Thymus (tissue), 14 donors: Measurements from ENCODE around the gene RAD21L1. TPM values are rescaled to one million over a fixed set of nuclear protein-coding genes. Genes with fewer than 3 reads are reported as not detected.
A peak's percentile ranks its signal among the peaks of the same experiment; 100 is the strongest.

Experiments
- DNase-seq, 9 donors: peaks; one replicate each; pipeline ENCODE4 v3.0.0-alpha.2; 2013; ENCODE audit warnings: low spot score in 9 of 9, low read depth in 6 of 9, missing footprints in 1 of 9
- H3K27ac ChIP-seq, 2 donors: one replicate each; pipeline ENCODE4 v1.5.1; 2013; ENCODE audit warnings: control low read depth in 1 of 2, low read depth in 1 of 2, low read length in 1 of 2, mild to moderate bottlenecking in 1 of 2, moderate library complexity in 1 of 2
- H3K27me3 ChIP-seq, 2 donors: one replicate each; pipeline ENCODE4 v1.5.1; 2013; ENCODE audit warnings: low read length in 1 of 2; ENCODE audit not compliant: control insufficient read depth in 2 of 2, insufficient read depth in 1 of 2
- H3K36me3 ChIP-seq, 2 donors: one replicate each; pipeline ENCODE4 v1.5.1; 2013; ENCODE audit warnings: low read length in 1 of 2, mild to moderate bottlenecking in 1 of 2, moderate library complexity in 1 of 2; ENCODE audit not compliant: control insufficient read depth in 2 of 2, insufficient read depth in 2 of 2
- H3K4me1 ChIP-seq, 2 donors: one replicate each; pipeline ENCODE4 v1.5.1; 2013; ENCODE audit warnings: low read length in 2 of 2; ENCODE audit not compliant: control insufficient read depth in 2 of 2, insufficient read depth in 2 of 2
- H3K4me3 ChIP-seq, 2 donors: one replicate each; pipeline ENCODE4 v1.5.1; 2013; ENCODE audit warnings: low read length in 2 of 2, control low read depth in 1 of 2, mild to moderate bottlenecking in 1 of 2
- H3K9me3 ChIP-seq, 2 donors: one replicate each; pipeline ENCODE4 v1.5.1; 2013; ENCODE audit warnings: low read length in 1 of 2, mild to moderate bottlenecking in 1 of 2; ENCODE audit not compliant: control insufficient read depth in 2 of 2, insufficient read depth in 1 of 2
- WGBS: extraction: QIAGEN DNeasy Blood & Tissue Kit; methylation state at CpG from one replicate; pipeline ENCODE4 v1.1.7; 2013; 5-methylcytosine and 5-hydroxymethylcytosine counted together
- long read RNA-seq, 10 donors: transcript quantifications; one replicate each; lab custom pipeline, GENCODE V29; 2026
- polyA plus RNA-seq: library from polyadenylated mRNA; stranded (reverse); fragments of 200-250 nt; gene quantifications from one replicate; pipeline ENCODE4 v1.2.3, GENCODE V29; 2013
- total RNA-seq: library from RNA; stranded (reverse); fragments of 120-200 nt; gene quantifications from one replicate; pipeline ENCODE4 v1.2.4, GENCODE V29; 2013
- donor health status: healthy.

The RAD21L1 gene
- total RNA-seq (not detected), polyA plus RNA-seq (not detected)
- long read RNA-seq, donor 1, result 0 reads
- long read RNA-seq, donor 2, result 0 reads
- long read RNA-seq, donor 3, result 0 reads
- long read RNA-seq, donor 4, result 0 reads
- long read RNA-seq, donor 5, result 0 reads
- long read RNA-seq, donor 6, result 0 reads
- long read RNA-seq, donor 7, result 0 reads
- long read RNA-seq, donor 8, result 0 reads
- long read RNA-seq, donor 9, result 0 reads
- long read RNA-seq, donor 10, result 0 reads

GRCh38 chr20:1225783-1226654 lies at the start of gene RAD21L1:
Gene RAD21L1, plus strand, starts transcription at chr20:1226044. Its CDS starts 2,410 bp downstream, at chr20:1228454.
- DNase-seq, result peak in 3 of 9 donors; percentile 26 to 44 (median 33)
- Histone ChIP-seq H3K4me1 (peaks cover 7 to 9% of the 10 kb centered on the region in 2 donors), H3K4me3 (peak within 1 kb of the TSS; percentile 41 to 59), H3K27me3 (peaks cover 13 to 49% of the 10 kb centered on the region in 2 donors), H3K27ac (no peak within 1 kb of the TSS), H3K36me3 (no peaks in the 10 kb centered on the region), H3K9me3 (peaks cover 0 to 1% of the 10 kb centered on the region in 2 donors)
- 2% methylated on average over 88 of the region's 88 CpGs for WGBS

- H3K9me3 ChIP-seq, result no peaks in the 10 kb centered on the region
- WGBS, result 96% methylated on average over 5 of the region's 5 CpGs
- H3K27me3 ChIP-seq, result peaks cover under 1 to 6% of the 10 kb centered on the region in 2 donors
- no peak for DNase-seq
- H3K4me1 ChIP-seq, result no peaks in the 10 kb centered on the region
- H3K27ac ChIP-seq, result no peak overlapping the region
- no peak overlapping the region for H3K4me3 ChIP-seq
- peaks cover 3 to 7% of the 10 kb centered on the region in 2 donors for H3K36me3 ChIP-seq
These were observed 48.2 kb upstream of the RAD21L1 start for GRCh38 chr20:1177680-1178079.

GRCh38 chr20:1178103-1178502 lies 47.7 kb upstream of the RAD21L1 start:
- no peak overlapping the region for H3K4me3 ChIP-seq
- H3K9me3 ChIP-seq, result no peaks in the 10 kb centered on the region
- DNase-seq, result no peak
- peaks cover 0 to 7% of the 10 kb centered on the region in 2 donors for H3K36me3 ChIP-seq
- no peaks in the 10 kb centered on the region for H3K4me1 ChIP-seq
- WGBS, result 96% methylated on average over 3 of the region's 3 CpGs
- no peak overlapping the region for H3K27ac ChIP-seq
- peaks cover 5 to 10% of the 10 kb centered on the region in 2 donors for H3K27me3 ChIP-seq

- H3K27ac ChIP-seq, result no peak overlapping the region
- peaks cover 8 to 14% of the 10 kb centered on the region in 2 donors for H3K27me3 ChIP-seq
- DNase-seq, result no peak
- H3K4me1 ChIP-seq, result no peaks in the 10 kb centered on the region
- WGBS, result 98% methylated on average over 3 of the region's 3 CpGs
- H3K4me3 ChIP-seq, result no peak overlapping the region
- H3K9me3 ChIP-seq, result no peaks in the 10 kb centered on the region
- H3K36me3 ChIP-seq, result peaks cover 0 to 7% of the 10 kb centered on the region in 2 donors
These were observed 47.2 kb upstream of the RAD21L1 start for GRCh38 chr20:1178623-1179022.

- DNase-seq, result no peak
- Histone ChIP-seq H3K36me3 (peaks cover 0 to 2% of the 10 kb centered on the region in 2 donors), H3K27me3 (peaks cover 30 to 37% of the 10 kb centered on the region in 2 donors), H3K9me3 (no peaks in the 10 kb centered on the region), H3K4me3 (no peak overlapping the region), H3K4me1 (no peaks in the 10 kb centered on the region), H3K27ac (no peak overlapping the region)
- WGBS, result 98% methylated on average over 27 of the region's 27 CpGs
These were observed 44.9 kb upstream of the RAD21L1 start for GRCh38 chr20:1180949-1181348.

GRCh38 chr20:1182106-1182505 lies 43.7 kb upstream of the RAD21L1 start:
- Histone ChIP-seq H3K27ac (no peak overlapping the region), H3K36me3 (no peaks in the 10 kb centered on the region), H3K4me3 (no peak overlapping the region), H3K27me3 (peaks cover 34 to 48% of the 10 kb centered on the region in 2 donors), H3K9me3 (no peaks in the 10 kb centered on the region), H3K4me1 (no peaks in the 10 kb centered on the region)
- 62% methylated on average over 4 of the region's 4 CpGs for WGBS
- no peak for DNase-seq

GRCh38 chr20:1183153-1183552 lies 42.7 kb upstream of the RAD21L1 start:
- Histone ChIP-seq H3K9me3 (no peaks in the 10 kb centered on the region), H3K27me3 (peaks cover 37 to 54% of the 10 kb centered on the region in 2 donors), H3K27ac (no peak overlapping the region), H3K4me1 (no peaks in the 10 kb centered on the region), H3K4me3 (no peak overlapping the region), H3K36me3 (no peaks in the 10 kb centered on the region)
- WGBS, result 94% methylated on average over 6 of the region's 6 CpGs
- DNase-seq, result no peak

- 54% methylated on average over 13 of the region's 13 CpGs for WGBS
- Histone ChIP-seq H3K4me3 (no peak overlapping the region), H3K36me3 (no peaks in the 10 kb centered on the region), H3K27me3 (peaks cover 37 to 57% of the 10 kb centered on the region in 2 donors), H3K27ac (no peak overlapping the region), H3K4me1 (no peaks in the 10 kb centered on the region), H3K9me3 (no peaks in the 10 kb centered on the region)
- no peak for DNase-seq
These were observed 41.6 kb upstream of the RAD21L1 start for GRCh38 chr20:1184260-1184637.

- DNase-seq, result no peak
- H3K4me1 ChIP-seq, result no peaks in the 10 kb centered on the region
- H3K27ac ChIP-seq, result no peak within 1 kb of the TSS
- H3K36me3 ChIP-seq, result no peaks in the 10 kb centered on the region
- H3K9me3 ChIP-seq, result no peaks in the 10 kb centered on the region
- WGBS, result 5% methylated on average over 76 of the region's 76 CpGs
- H3K4me3 ChIP-seq, result peak within 1 kb of the TSS in 1 of 2 donors; percentile 38
- H3K27me3 ChIP-seq, result peaks cover 37 to 59% of the 10 kb centered on the region in 2 donors
These were observed 41.1 kb upstream of the RAD21L1 start, which contains the start of gene TMEM74B for GRCh38 chr20:1184638-1185315. Gene TMEM74B, minus strand, starts transcription at chr20:1184981. Its CDS starts 1,180 bp downstream, at chr20:1183801.
